GM10248 (cell line): ENCODE results near the gene ASMTL.

Experiments
- CTCF ChIA-PET: fragments of 300-600 bp; sonication (Branson Sonifier 250); formaldehyde crosslinking; extraction: SDS; loops from one replicate; lab custom pipeline; 2021; ENCODE audit warnings: antibody characterized with exemption; lab: Yijun Ruan, JAX
- POLR2A ChIA-PET: fragments of 350-650 bp; sonication (Branson Sonifier 250); formaldehyde crosslinking; extraction: SDS; loops from one replicate; lab custom pipeline; 2020; ENCODE audit warnings: antibody characterized with exemption; lab: Yijun Ruan, JAX
- DNase-seq: peaks from one replicate; pipeline ENCODE4 v3.0.0; 2012; ENCODE audit errors: extremely low spot score
- TF ChIP-seq, protein P1 (sequence below): IDR thresholded peaks from 2 replicates; pipeline ENCODE4 v1.5.1; 2012; ENCODE audit warnings: mild to moderate bottlenecking, low read depth; ENCODE audit errors: extremely low read depth, missing control alignments, control extremely low read depth

Gene ASMTL

GRCh38 chrX:1481636-1482529, 29.2 kb upstream of the ASMTL start:
- ChIA-PET POLR2A (no interaction called here), CTCF (no interaction called here)
- peak; percentile 69 for DNase-seq
- TF ChIP-seq, protein P1, sequence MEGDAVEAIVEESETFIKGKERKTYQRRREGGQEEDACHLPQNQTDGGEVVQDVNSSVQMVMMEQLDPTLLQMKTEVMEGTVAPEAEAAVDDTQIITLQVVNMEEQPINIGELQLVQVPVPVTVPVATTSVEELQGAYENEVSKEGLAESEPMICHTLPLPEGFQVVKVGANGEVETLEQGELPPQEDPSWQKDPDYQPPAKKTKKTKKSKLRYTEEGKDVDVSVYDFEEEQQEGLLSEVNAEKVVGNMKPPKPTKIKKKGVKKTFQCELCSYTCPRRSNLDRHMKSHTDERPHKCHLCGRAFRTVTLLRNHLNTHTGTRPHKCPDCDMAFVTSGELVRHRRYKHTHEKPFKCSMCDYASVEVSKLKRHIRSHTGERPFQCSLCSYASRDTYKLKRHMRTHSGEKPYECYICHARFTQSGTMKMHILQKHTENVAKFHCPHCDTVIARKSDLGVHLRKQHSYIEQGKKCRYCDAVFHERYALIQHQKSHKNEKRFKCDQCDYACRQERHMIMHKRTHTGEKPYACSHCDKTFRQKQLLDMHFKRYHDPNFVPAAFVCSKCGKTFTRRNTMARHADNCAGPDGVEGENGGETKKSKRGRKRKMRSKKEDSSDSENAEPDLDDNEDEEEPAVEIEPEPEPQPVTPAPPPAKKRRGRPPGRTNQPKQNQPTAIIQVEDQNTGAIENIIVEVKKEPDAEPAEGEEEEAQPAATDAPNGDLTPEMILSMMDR, result peak; percentile 9

- POLR2A ChIA-PET, result no interaction called here
- DNase-seq, result no peak
- TF ChIP-seq, protein P1, result no peak
Measured at GRCh38 chrX:1480082-1480785, 27.5 kb upstream of the ASMTL start.

DNA sequence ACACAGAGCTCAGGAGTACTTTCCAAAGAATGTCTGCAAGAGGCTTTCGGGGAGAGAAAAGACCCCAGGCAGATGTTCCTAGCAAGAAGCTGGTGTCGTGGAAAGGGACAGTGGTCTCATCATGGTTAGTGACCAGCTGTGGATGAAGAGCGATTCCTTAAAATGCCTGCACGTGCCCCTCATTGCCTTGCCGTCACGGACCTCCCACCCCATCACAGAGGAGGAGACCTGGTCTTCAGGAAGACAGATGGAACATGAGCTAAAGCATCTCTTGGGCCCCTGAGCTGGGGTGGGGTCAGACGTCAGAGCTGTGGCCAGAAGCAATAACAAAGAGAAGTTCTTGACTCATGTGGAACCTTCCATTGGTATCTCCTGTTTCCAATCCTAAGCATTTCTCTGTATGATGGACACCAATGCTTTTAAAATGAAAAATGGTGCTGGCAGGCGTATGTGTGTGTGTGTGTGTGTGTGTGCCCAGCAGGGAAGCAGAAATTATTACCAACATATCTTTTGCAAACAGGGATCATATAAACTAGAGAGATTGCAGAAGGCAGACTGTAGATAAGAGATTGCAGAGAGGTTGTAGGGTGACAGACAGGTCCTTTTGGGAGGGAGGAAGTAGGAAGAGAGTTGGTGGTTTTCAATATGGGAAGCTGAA, 25.2 kb upstream of the ASMTL start:
- CTCF ChIA-PET, result no interaction called here
- POLR2A ChIA-PET, result no interaction called here
- DNase-seq, result no peak
- TF ChIP-seq, protein P1, result no peak

More at GRCh38 chrX:1480082-1480785, 27.5 kb upstream of the ASMTL start:
- CTCF ChIA-PET, result no interaction called here

DNA sequence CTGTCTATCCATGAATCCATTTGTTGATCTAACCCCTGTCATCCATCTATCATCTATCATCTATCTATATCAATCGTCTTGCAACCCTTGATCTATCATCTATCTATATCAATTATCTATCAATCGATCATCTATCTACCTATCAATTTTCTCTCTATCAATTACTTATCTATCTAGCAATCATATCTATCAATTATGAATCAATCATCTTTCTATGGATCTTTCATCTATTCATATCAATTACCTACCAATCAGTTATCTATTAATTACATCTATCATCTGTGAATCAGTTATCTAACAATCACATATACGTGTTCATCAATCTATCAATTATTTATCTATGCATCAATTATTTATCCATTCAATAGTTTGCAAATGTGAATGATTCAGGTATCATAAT, 24.5 kb upstream of the ASMTL start:
- TF ChIP-seq, protein P1, result no peak
- ChIA-PET POLR2A (no interaction called here), CTCF (no interaction called here)
- DNase-seq, result no peak

DNA sequence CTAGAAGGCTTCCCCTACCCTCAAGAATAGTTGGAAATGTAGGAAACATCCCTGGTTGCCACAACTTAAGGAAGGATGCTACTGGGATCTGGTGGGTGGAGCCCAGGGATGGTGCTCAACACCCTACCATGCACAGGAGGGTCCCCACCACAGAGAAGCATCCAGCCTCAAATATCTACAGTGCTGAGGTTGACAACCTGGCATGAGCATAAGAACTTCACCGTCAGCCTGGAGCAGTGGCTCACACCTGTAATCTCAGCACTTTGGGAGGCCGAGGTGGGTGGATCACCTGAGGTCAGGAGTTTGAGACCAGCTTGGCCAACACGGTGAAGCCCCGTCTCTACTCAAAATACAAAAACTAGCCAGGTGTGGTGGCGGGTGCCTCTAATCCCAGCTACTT, 24.0 kb upstream of the ASMTL start:
- no peak for DNase-seq
- ChIA-PET POLR2A (no interaction called here), CTCF (no interaction called here)
- TF ChIP-seq, protein P1, result no peak

DNA sequence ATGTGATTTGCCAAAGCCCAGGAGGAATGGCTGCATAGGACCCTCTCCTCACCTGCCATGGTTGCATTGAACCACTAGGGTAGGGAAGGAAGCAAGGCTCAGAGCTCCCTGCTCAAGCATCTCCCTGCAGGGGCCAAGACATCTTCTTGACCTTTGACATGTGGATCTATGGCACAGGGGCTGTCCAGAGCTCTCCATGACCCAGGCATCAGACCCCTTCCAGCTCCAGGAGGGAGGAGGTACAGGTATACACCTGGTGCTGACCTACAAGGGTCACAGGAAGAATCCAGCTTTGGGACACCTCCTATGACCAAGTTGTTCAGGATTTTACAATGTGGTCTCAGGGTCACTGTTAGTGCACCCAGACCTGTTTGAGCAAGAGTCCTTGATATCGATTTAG, 23.2 kb upstream of the ASMTL start:
- CTCF ChIA-PET, result no interaction called here
- TF ChIP-seq, protein P1, result no peak
- peak; percentile 1 for DNase-seq
- POLR2A ChIA-PET, result no interaction called here
